Left hindlimb (tissue), 1 donor: ENCODE data around the gene DIP2C.

Source experiments
- DNase-seq: peaks from one replicate; pipeline ENCODE4 v3.0.0-alpha.2; 2018

The DIP2C gene

GRCh38 chr10:511849-512191 lies 177.6 kb downstream of the DIP2C start:
- peak; percentile 12 for DNase-seq

DNA sequence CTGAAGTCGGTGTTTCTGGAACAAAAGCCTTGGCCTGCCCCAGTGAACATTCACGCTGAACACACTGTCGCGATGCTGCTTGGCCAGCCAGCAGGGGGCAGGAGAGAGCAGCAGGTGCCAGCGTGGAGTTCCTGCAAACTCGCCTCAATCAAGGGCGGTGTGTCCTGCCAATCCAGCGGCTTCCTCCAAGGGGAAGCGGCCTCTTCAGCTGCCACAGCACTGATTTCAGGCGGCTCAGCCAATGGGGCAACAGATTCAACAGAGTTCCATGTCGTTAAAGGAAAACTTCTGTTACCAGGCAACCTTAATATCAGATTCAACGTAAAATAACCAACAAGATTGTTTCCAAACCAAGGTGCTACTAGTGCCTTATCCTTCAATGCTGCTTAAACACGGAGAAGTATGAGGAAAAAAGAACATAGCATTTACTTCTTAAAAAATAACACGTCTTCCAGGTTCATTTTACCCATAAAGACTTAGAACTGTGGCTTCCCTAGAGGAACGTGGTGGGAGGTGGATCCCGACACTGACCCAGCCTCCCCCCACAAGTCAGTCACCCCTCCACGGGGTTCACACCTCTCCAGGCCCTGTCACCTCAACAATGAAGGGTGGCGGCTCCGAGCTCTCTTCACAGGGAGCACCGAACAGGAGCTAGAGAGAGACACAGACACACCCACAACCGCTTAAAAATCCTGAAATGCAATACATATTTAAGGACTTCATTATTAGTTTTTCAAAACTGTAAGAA lies 178.2 kb downstream of the DIP2C start:
- DNase-seq: peak; percentile 95

- peak; percentile 53 for DNase-seq
These were observed 179.0 kb downstream of the DIP2C start for GRCh38 chr10:510415-510881.

- peak; percentile 29 for DNase-seq
These were observed 179.9 kb downstream of the DIP2C start for GRCh38 chr10:509361-510102.

GRCh38 chr10:508726-509125 lies 180.7 kb downstream of the DIP2C start:
- DNase-seq: peak; percentile 19

DNA sequence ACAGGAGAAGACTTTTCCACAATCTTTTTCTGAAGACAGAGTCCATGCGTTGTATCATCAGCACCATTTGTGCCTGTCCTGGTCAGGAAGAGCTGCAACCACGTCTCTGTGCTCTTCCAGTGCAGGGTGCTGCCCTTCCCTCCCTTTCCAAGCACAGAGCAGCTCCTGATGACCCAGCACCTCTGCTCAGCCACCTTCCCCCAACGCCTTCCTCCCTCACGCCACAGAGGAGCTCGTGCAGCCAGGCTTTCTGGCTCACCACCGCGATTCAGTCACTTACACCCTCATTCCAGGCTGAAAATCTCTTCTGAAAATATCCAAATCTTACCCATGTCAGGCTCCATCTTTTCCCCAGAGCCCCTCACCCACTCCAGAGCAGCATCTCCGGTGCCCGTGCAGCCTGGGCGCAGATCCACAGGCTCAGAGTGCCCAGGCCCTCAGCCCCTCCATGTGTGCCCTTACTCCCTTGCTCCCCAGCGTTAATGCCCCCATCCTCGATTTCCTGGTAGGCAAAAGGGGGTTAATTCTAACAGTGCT lies 181.5 kb downstream of the DIP2C start:
- DNase-seq: no peak

DNA sequence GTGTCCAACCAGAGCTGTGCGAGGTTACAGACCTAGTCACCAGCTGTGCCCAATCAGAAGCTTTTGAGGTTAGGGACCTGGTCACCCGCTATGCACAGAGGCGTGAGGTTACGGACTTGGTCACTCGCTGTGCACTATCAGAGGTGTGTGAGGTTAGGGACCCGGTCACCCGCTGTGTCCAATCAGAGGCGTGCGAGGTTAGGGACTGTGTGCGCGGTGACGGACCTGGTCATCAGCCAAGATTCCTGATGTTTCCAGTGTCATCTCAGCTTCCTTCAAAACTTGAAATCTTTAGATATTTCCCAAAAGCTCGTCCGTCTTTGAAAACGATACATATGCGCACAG lies 182.1 kb downstream of the DIP2C start:
- no peak for DNase-seq

DNA sequence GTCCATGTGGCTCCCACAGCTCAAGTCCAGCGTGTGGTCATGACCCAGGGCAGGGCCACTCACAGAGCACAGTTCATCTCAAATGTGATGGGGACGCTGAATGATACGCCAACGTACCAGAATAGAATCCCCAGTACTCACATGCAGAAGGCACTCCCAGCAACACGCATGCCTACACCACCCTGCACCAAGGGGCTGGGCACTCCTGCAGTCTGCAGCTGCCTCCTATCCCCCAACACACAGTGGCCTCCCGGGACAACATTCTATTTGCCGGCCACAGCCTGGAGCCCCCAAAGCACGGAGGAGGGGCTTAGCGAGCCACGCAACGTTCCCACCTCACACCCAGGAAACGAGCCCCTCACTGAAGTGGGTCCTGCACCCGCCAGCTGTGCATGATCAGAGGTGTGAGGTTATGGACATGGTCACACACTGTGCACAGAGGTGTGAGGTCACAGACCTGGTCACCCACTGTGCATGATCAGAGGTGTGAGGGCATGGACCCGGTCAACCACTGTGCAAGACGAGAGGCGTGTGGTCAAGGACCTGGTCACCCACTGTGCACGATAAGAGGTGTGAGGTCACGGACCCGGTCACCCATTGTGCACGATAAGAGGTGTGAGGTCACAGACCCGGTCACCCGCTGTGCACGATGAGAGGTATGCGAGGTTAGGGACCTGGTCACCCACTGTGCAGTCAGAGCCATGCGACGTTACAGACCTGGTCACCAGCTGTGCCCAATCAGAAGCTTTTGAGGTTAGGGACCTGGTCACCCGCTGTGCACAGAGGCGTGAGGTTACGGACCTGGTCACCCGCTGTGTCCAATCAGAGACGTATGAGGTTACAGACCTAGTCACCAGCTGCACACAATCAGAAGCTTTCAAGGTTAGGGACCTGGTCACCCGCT lies 182.8 kb downstream of the DIP2C start:
- DNase-seq: no peak

DNA sequence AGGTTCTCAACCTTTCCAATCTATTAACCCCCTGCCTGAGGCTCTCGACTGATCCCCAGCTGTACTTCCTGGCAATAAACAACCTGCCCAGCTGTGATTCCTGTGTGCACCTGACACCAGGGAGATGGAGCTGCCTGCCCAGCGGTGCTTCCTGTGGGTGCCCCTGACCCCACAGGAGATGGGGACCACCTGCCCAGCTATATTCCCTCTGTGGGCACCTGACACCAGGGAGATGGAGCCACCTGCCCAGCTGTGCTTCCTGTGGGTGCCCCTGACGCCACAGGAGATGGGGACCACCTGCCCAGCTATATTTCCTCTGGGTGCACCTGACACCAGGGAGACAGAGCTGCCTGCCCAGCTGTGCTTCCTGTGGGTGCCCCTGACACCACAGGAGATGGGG lies 184.0 kb downstream of the DIP2C start:
- peak; percentile 18 for DNase-seq

- peak; percentile 12 for DNase-seq
These were observed 184.7 kb downstream of the DIP2C start for GRCh38 chr10:504806-505205.

DNA sequence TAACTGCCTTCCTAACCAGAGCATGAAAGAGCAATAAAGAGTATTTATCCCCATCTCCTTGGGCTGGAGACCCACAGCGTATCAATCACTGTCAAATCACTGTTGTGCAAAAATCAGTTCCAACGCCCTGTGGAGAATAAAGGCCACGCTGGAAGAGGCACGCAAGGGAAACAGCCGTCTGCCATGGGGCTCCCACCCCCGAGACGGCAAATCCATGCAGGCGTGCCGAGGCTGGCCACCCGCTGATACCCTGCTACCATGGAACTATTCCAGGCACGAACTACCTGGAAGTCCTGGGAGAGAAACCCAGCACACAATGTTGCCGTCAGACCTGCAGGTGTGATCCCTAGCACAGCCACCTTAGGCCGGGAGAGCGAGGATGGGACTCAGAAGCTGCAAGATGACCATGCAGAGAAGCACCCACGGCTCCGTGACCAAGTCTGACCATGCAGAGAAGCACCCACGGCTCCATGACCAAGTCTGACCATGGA lies 185.3 kb downstream of the DIP2C start:
- DNase-seq: peak; percentile 11

GRCh38 chr10:501596-501995 lies 187.9 kb downstream of the DIP2C start:
- DNase-seq: peak; percentile 18

- DNase-seq: peak; percentile 43
These were observed 188.6 kb downstream of the DIP2C start for GRCh38 chr10:500876-501275.

GRCh38 chr10:499991-500390 lies 189.5 kb downstream of the DIP2C start:
- DNase-seq: no peak

DNA sequence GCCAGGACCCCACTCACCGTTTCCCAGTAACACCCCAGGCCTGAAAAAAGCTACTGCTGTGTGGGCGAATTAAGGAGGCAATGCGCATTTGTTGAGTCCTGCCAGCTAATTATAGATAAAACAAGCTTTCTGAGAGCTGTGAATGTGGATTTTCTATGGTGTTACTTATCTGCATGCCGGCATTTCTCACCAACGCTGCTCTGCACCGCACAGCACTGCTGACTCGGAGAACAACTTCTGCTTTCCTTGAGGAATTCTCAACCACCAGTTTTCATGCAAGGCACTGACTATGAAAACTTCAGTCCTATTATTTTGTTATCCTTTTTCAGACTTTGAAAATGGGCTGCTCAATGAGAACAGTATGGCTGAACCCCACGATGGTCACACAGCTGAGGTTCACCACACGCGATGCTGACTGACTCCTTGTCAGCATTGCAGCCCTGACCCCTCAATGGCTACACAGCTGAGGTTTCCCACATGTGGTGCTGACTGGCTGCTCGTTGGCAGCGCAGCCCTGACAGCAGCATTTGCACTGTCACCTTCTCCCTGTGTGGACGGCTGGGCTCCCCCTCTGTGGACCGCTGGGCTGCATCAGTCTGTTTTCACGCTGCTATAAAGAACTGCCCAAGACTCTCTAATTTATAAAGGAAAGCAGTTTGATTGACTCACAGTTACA lies 190.6 kb downstream of the DIP2C start:
- DNase-seq: no peak

- peak; percentile 12 for DNase-seq
These were observed 191.5 kb downstream of the DIP2C start for GRCh38 chr10:497898-498451.

GRCh38 chr10:497289-497688 lies 192.2 kb downstream of the DIP2C start:
- DNase-seq: peak; percentile 12

GRCh38 chr10:494556-494955 lies 194.9 kb downstream of the DIP2C start:
- DNase-seq: peak; percentile 15

DNA sequence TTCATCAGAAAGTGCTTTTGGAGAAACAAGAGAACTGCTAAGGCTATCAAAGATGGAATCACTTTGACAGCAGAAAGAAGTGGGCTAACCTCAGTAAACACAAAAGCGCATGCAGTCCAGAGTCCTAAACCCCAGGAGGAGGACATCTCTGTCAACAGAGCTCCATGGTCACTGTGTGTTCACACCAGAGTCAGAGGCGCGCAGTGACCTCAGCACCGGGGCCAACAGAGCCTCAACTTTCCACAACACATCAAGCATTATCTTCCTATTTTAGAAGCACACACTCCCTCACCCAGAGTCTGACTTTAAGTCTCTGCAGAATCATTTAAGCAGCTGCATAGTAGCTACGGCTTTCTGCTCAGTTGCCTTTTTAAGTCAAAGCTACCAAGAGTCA lies 195.3 kb downstream of the DIP2C start:
- peak; percentile 13 for DNase-seq

DNA sequence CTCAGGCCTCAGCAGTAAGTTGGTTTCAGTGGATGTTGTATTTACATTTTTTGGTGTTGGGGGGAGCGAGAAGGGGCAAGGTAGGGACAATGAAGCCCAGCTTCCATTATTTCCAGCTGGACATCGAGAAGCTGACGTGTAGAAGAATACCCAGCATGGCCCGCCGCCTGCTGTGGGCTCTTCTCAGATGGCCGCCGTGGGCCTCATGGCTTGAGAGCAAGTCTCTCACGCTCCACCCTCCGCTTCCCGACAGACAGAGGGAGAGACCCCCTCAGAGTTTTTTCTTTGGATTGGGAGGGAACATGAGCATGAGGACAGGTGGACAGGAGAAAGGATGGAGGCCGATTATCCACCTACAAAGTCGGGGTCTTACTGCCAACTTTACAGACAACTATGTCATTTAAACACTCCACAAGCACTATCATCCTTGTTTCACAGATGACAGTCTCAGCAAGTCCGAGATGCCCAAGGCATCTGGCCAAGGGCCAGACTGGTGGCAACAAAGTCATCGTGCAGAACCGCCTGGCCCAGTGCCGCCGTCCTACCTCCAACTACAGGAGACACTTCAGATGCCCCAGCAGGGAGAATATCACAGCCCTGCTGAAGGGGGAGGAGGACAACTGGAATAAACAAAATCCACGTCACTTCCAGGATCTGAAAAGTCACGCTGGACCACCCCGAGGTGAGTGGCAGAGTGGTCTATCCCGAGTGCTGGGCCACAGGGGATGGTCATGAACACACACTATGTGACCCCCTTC lies 195.9 kb downstream of the DIP2C start:
- DNase-seq: peak; percentile 16

- DNase-seq: peak; percentile 34
These were observed 196.6 kb downstream of the DIP2C start for GRCh38 chr10:492836-493235.
